ENCODE measurements around the gene PTPRN2. TPM values are rescaled to one million over a fixed set of nuclear protein-coding genes. Genes with fewer than 3 reads are reported as not detected.

PTPRN2 gene
- total and polyA plus RNA-seq, 2 of the 13 experiments (the other 11 are each of a cell fraction or from before 2014, with no cell fraction given): 2.5 to 24.2 TPM

DNA sequence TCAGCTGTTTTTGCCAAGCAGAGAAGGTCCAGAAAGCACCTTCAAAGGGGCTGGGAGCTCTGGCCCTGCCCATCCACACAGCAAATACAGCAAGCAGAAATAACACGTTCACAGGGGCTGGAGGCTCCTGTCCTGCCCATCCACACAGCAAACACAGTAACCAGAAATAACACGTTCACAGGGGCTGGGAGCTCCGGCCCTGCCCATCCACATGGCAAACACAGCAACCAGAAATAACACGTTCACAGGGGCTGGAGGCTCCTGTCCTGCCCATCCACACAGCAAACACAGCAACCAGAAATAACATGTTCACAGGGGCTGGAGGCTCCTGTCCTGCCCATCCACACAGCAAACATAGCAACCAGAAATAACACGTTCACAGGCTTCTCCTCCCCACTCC is 558.1 kb downstream of the PTPRN2 start (continued):
- TF ChIP-seq, protein P1, sequence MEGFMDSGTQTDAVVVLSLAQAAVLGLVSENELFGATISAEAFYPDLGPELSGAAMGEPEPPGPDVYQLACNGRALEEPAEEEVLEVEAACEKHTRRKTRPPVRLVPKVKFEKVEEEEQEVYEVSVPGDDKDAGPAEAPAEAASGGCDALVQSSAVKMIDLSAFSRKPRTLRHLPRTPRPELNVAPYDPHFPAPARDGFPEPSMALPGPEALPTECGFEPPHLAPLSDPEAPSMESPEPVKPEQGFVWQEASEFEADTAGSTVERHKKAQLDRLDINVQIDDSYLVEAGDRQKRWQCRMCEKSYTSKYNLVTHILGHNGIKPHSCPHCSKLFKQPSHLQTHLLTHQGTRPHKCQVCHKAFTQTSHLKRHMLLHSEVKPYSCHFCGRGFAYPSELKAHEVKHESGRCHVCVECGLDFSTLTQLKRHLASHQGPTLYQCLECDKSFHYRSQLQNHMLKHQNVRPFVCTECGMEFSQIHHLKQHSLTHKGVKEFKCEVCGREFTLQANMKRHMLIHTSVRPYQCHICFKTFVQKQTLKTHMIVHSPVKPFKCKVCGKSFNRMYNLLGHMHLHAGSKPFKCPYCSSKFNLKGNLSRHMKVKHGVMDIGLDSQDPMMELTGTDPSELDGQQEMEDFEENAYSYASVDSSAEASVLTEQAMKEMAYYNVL (CRISPR knock-in tag; IDR thresholded peaks at IDR 0.05; ENCODE audit: borderline replicate concordance): no peak
- TF ChIP-seq MNT (IDR thresholded peaks at IDR 0.05) (0 out of 2 replicates have a peak, but pooled peaks have one; percentile 17), SALL1 (CRISPR knock-in tag; IDR thresholded peaks at IDR 0.05) (peak; percentile 32), ZNF292 (CRISPR knock-in tag; IDR thresholded peaks at IDR 0.05; ENCODE audit: borderline replicate concordance, low read depth) (peak; percentile 38; the same call in 1 of the 2 replicates), TFAP4 (IDR thresholded peaks at IDR 0.05; ENCODE audit: borderline replicate concordance, low read depth) (no peak), ZNF549 (CRISPR knock-in tag; IDR thresholded peaks at IDR 0.05) (no peak), SAP130 (CRISPR knock-in tag; IDR thresholded peaks at IDR 0.05; ENCODE audit: low read depth) (peak; percentile 47), ZNF354B (CRISPR knock-in tag; IDR thresholded peaks at IDR 0.05) (no peak), HDAC2 (CRISPR knock-in tag; IDR thresholded peaks at IDR 0.05) (peak; percentile 45; the same call in 1 of the 2 replicates), SP5 (CRISPR knock-in tag; IDR thresholded peaks at IDR 0.05; ENCODE audit: borderline replicate concordance, low read depth) (0 out of 2 replicates have a peak, but pooled peaks have one; percentile 27)
